CD4-positive, CD25-positive, alpha-beta regulatory T cell (primary cell): ENCODE data around the gene IFNE. TPM values are rescaled to one million over a fixed set of nuclear protein-coding genes. Genes with fewer than 3 reads are reported as not detected.

Experiments used
- ATAC-seq, 2 donors: fragments of 150-1000 bp; cut with Tn5 transposase; one replicate each; pipeline ENCODE4 v1.10.0; 2021; ENCODE audit warnings: low read depth in 2 of 2, moderate number of reproducible peaks in 2 of 2, moderate library complexity in 1 of 2
- DNase-seq, 3 donors: peaks; one replicate each; pipeline versions ENCODE4 v3.0.0 to v3.0.0-alpha.2; 2012 to 2022; ENCODE audit warnings: mixed read lengths in 1 of 3
- H3K27ac ChIP-seq: one replicate; pipeline ENCODE4 v1.7.0; 2013; ENCODE audit warnings: mild to moderate bottlenecking, low read length; ENCODE audit not compliant: insufficient read depth, poor library complexity, severe bottlenecking
- H3K27me3 ChIP-seq: one replicate; pipeline ENCODE4 v1.7.0; 2013; ENCODE audit warnings: low read length; ENCODE audit not compliant: control insufficient read depth, insufficient read depth
- H3K36me3 ChIP-seq: one replicate; pipeline ENCODE4 v1.7.0; 2013; ENCODE audit warnings: mild to moderate bottlenecking, low read length, moderate library complexity; ENCODE audit not compliant: control insufficient read depth, insufficient read depth
- H3K4me1 ChIP-seq: 2 replicates; pipeline ENCODE4 v1.7.0; 2013; ENCODE audit warnings: mild to moderate bottlenecking, low read length; ENCODE audit not compliant: insufficient read depth, control insufficient read depth, poor library complexity, severe bottlenecking
- H3K4me3 ChIP-seq: one replicate; pipeline ENCODE4 v1.7.0; 2013; ENCODE audit warnings: low read depth, mild to moderate bottlenecking, low read length, moderate library complexity
- H3K9me3 ChIP-seq, 2 experiments: 1 replicate in 1 of 2; 2 replicates in 1 of 2; pipeline ENCODE4 v1.7.0; 2013; ENCODE audit warnings: low read length in 2 of 2, mild to moderate bottlenecking in 1 of 2, moderate library complexity in 1 of 2; ENCODE audit not compliant: control insufficient read depth in 2 of 2
- H3K27ac Mint-ChIP-seq, 3 donors: one replicate each; pipeline ENCODE4 v1.8.0; 2020 to 2022; ENCODE audit warnings: mild to moderate bottlenecking in 3 of 3, mixed read lengths in 3 of 3, moderate library complexity in 2 of 3
- H3K27me3 Mint-ChIP-seq: one replicate; pipeline ENCODE4 v1.8.0; 2022; ENCODE audit warnings: mild to moderate bottlenecking, mixed read lengths
- H3K36me3 Mint-ChIP-seq: one replicate; pipeline ENCODE4 v1.8.0; 2020; ENCODE audit warnings: mixed read lengths
- H3K4me1 Mint-ChIP-seq, 4 donors: one replicate each; pipeline ENCODE4 v1.8.0; 2020 to 2022; ENCODE audit warnings: mixed read lengths in 4 of 4, mild to moderate bottlenecking in 1 of 4
- H3K4me3 Mint-ChIP-seq, 4 donors: one replicate each; pipeline ENCODE4 v1.8.0; 2020 to 2022; ENCODE audit warnings: mild to moderate bottlenecking in 4 of 4, mixed read lengths in 4 of 4, moderate library complexity in 3 of 4
- H3K9me3 Mint-ChIP-seq, 7 donors: one replicate each; pipeline ENCODE4 v1.8.0; 2020 to 2022; ENCODE audit warnings: mixed read lengths in 7 of 7, mild to moderate bottlenecking in 3 of 7, moderate library complexity in 2 of 7
- polyA plus RNA-seq, 4 donors: library from polyadenylated mRNA; unstranded; fragments of 300-500 nt; fragmentation: Illumina TruSeq; gene quantifications; one replicate each; pipeline ENCODE4 v1.2.3, GENCODE V29; 2021
- total RNA-seq: library from RNA; stranded (reverse); gene quantifications from one replicate; pipeline ENCODE4 v1.2.3, GENCODE V29; 2022

The IFNE gene
- total and polyA plus RNA-seq, 5 donors from 2014 or later, result not detected

DNA sequence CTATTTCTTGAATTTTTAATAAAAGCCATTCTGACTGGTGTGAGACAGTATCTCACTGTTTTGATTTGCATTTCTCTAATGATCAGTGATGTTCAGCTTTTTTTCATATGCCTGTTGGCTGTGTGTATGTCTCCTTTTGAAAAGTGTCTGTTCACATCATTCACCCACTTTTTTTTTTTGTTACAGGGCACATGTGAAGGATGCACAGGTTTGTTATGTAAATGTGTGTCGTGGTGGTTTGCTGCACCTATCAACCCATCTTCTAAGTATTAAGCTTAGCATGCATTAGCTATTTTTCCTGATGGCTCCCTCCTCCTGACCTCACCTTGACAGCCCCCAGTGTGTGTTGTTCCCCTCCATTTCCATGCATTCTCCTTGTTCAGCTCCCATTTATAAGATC is 39.3 kb upstream of the IFNE start:
- no peaks in the 10 kb centered on the region for H3K4me1 Mint-ChIP-seq
- peaks cover 5% of the 10 kb centered on the region for H3K27me3 Mint-ChIP-seq
- H3K4me1 ChIP-seq, result no peaks in the 10 kb centered on the region
- ATAC-seq (no peak), DNase-seq (no peak)
- H3K27ac Mint-ChIP-seq, result no peak overlapping the region
- no peaks in the 10 kb centered on the region for H3K9me3 ChIP-seq
- no peak overlapping the region for H3K27ac ChIP-seq
- H3K36me3 Mint-ChIP-seq, result no peaks in the 10 kb centered on the region
- peaks cover 1% of the 10 kb centered on the region for H3K27me3 ChIP-seq
- H3K9me3 Mint-ChIP-seq, result peaks cover 0 to 2% (median 0%) of the 10 kb centered on the region in 7 donors
- H3K4me3 Mint-ChIP-seq, result no peak overlapping the region
- no peaks in the 10 kb centered on the region for H3K36me3 ChIP-seq
- H3K4me3 ChIP-seq, result no peak overlapping the region

DNA sequence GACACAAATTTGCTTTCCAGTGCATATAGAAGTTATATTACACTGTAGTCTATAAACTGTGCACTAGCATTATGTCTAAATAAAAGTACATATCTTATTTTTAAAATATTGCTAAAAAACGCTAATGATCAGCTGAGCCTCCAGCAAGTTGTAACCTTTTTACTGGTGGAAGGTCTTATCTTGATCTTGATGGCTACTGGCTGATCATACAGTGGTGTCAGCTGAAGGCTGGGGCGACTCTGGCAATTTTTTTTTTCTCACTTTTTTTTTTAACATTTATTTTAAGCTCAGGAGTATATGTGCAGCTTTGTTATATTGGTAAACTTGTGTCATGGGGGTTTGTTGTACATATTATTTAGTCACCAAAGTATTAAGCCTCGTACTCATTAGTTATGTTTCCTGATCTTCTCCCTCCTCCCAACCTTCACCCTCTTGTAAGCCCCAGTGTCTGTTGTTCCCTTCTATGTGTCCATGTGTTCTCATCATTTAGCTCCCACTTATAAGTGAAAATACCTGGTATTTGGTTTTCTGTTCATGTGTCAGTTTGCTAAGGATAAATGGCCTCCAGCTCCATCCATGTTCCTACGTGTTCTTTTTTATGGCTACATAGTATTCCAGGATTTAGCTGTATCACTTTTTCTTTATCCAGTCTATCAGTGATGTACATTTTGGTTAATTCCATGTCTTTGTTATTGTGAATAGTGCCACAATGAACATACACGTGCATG is 38.6 kb upstream of the IFNE start:
- no peak overlapping the region for H3K27ac Mint-ChIP-seq
- H3K36me3 Mint-ChIP-seq, result no peaks in the 10 kb centered on the region
- peaks cover 0 to 2% (median 0%) of the 10 kb centered on the region in 7 donors for H3K9me3 Mint-ChIP-seq

DNA sequence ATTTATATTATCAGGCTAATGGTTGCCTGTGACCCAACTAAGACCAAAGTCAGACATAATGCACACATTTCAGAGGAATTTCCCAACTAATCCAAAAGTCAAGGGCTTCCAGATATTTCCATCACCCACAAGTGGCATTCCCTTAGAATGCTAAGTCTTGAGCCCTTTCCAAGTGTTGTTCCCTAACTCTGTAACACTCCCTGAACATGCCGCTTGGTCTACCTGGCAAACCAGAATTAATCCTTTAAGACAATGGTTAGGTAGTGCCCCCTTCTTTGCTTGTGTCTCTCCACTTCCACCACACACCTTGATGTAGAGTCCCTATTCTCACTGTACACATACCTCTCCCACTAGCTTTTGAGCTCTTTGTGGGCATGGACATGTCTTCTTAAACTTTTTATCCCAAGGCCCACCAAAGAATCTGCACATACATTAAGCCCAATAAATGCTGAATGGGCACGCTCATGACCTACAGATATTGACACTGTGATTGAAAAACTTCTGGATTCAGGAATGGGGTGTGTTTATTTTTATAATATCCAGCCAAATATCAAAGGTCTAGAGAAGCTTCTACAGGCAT is 37.8 kb upstream of the IFNE start:
- Mint-ChIP-seq H3K36me3 (no peaks in the 10 kb centered on the region), H3K4me3 (no peak overlapping the region), H3K4me1 (no peaks in the 10 kb centered on the region), H3K27ac (no peak overlapping the region), H3K27me3 (peaks cover 5% of the 10 kb centered on the region), H3K9me3 (peaks cover 0 to 2% (median 0%) of the 10 kb centered on the region in 7 donors)
- Histone ChIP-seq H3K27ac (no peak overlapping the region), H3K4me1 (no peaks in the 10 kb centered on the region), H3K27me3 (peaks cover 1% of the 10 kb centered on the region), H3K4me3 (no peak overlapping the region), H3K36me3 (no peaks in the 10 kb centered on the region), H3K9me3 (no peaks in the 10 kb centered on the region)
- ATAC-seq (no peak), DNase-seq (no peak)

More for the DNA sequence above, 38.6 kb upstream of the IFNE start:
- peaks cover 5% of the 10 kb centered on the region for H3K27me3 Mint-ChIP-seq
- Histone ChIP-seq H3K27me3 (peaks cover 1% of the 10 kb centered on the region), H3K4me3 (no peak overlapping the region), H3K4me1 (no peaks in the 10 kb centered on the region), H3K27ac (no peak overlapping the region), H3K36me3 (no peaks in the 10 kb centered on the region), H3K9me3 (no peaks in the 10 kb centered on the region)
- DNase-seq, result no peak
- H3K4me1 Mint-ChIP-seq, result no peaks in the 10 kb centered on the region
- H3K4me3 Mint-ChIP-seq, result no peak overlapping the region
- no peak for ATAC-seq

DNA sequence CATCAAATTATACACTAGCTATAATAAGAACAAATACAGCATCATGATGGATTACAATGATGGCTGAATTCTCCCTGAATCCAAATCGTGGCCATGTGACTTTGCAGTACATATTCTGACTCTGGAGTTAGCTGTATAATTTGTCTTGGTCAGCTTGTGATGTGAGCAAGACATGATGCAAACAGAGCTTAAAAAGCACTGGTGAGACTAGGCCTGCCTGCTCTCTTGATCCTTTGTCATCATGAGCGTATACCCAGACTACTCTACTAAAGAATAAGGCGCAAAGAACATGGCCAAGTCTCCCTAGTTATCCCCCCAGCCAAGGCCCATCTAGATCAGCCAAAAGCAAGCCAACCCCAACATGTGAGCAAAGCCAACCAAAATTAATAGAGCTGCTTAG is 34.7 kb upstream of the IFNE start:
- H3K9me3 Mint-ChIP-seq, result peaks cover 0 to 2% (median 0%) of the 10 kb centered on the region in 7 donors
- Histone ChIP-seq H3K9me3 (no peaks in the 10 kb centered on the region), H3K4me1 (no peaks in the 10 kb centered on the region), H3K4me3 (no peak overlapping the region), H3K36me3 (no peaks in the 10 kb centered on the region), H3K27ac (no peak overlapping the region), H3K27me3 (no peaks in the 10 kb centered on the region)
- no peak overlapping the region for H3K4me3 Mint-ChIP-seq
- H3K4me1 Mint-ChIP-seq, result no peaks in the 10 kb centered on the region
- H3K36me3 Mint-ChIP-seq, result no peaks in the 10 kb centered on the region
- DNase-seq (no peak), ATAC-seq (no peak)
- H3K27ac Mint-ChIP-seq, result no peak overlapping the region
- no peaks in the 10 kb centered on the region for H3K27me3 Mint-ChIP-seq

DNA sequence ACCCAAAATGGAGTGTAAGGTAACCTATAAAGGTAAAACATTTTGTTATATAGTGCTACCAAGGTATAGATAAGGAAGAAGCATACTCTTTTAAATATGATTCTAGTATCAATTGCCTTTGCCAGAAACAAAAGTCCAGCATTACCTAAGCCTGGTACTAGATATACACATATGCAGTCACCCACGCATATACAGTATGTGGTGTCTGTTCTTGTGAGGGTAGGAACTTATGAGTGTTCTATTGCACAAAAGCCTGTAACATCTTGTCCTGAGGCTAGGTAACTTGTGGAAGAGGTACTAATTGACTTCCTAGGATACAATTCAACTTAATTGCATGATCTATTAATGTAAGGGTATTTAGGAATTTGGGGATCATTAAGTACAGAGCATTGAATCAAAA is 31.3 kb upstream of the IFNE start:
- ATAC-seq (no peak), DNase-seq (no peak)
- H3K36me3 ChIP-seq, result no peaks in the 10 kb centered on the region
- H3K4me3 ChIP-seq, result no peak overlapping the region
- H3K36me3 Mint-ChIP-seq, result no peaks in the 10 kb centered on the region
- no peaks in the 10 kb centered on the region for H3K4me1 Mint-ChIP-seq
- no peaks in the 10 kb centered on the region for H3K27me3 ChIP-seq
- H3K27ac Mint-ChIP-seq, result no peak overlapping the region
- H3K27ac ChIP-seq, result no peak overlapping the region
- H3K9me3 ChIP-seq, result no peaks in the 10 kb centered on the region
- H3K4me3 Mint-ChIP-seq, result no peak overlapping the region
- no peaks in the 10 kb centered on the region for H3K27me3 Mint-ChIP-seq
- no peaks in the 10 kb centered on the region for H3K4me1 ChIP-seq
- H3K9me3 Mint-ChIP-seq, result no peaks in the 10 kb centered on the region

DNA sequence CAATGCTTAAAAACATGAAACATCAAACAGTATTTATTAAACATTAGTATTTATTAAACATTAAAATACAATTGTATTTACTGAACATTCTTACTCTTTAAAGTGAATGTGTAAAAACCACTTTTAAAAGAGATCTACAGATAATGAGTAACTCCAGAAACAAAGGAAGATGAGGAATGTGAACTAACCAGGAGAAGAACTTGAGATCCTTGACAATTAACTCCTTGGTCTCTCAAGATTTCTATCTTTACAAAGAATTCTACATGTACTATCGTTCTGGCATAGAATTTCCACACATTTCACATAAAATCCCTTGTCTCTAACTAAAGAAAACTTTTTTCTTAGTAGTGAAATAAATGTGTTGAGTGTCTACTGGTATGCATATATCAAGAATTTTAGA is 28.7 kb upstream of the IFNE start:
- Histone ChIP-seq H3K4me3 (no peak overlapping the region), H3K9me3 (no peaks in the 10 kb centered on the region), H3K36me3 (no peaks in the 10 kb centered on the region), H3K4me1 (peaks cover 3% of the 10 kb centered on the region), H3K27me3 (peaks cover 3% of the 10 kb centered on the region), H3K27ac (no peak overlapping the region)
- no peaks in the 10 kb centered on the region for H3K9me3 Mint-ChIP-seq
- H3K4me3 Mint-ChIP-seq, result no peak overlapping the region
- no peak for DNase-seq
- peaks cover 0 to 5% (median 3%) of the 10 kb centered on the region in 4 donors for H3K4me1 Mint-ChIP-seq
- no peaks in the 10 kb centered on the region for H3K36me3 Mint-ChIP-seq
- no peak for ATAC-seq
- H3K27ac Mint-ChIP-seq, result no peak overlapping the region
- no peaks in the 10 kb centered on the region for H3K27me3 Mint-ChIP-seq

DNA sequence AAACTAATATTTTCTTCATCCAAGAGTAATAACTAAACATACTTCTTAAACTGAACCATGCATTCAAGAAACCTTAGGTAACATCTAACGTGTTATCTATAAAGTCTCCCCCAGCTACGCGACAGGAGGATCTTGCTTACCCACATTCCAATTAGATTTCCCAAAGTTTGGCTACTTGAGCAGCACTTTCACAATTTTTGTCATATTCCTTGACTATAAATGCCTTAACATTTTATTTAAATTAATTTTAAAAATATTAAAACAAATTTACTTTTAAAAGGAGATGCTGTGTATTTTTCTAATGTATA is 25.3 kb upstream of the IFNE start:
- Histone ChIP-seq H3K4me3 (no peak overlapping the region), H3K4me1 (peaks cover 3% of the 10 kb centered on the region), H3K36me3 (no peaks in the 10 kb centered on the region), H3K27ac (no peak overlapping the region), H3K27me3 (peaks cover 8% of the 10 kb centered on the region), H3K9me3 (no peaks in the 10 kb centered on the region)
- Mint-ChIP-seq H3K27ac (no peak overlapping the region), H3K4me1 (peaks cover 0 to 6% (median 4%) of the 10 kb centered on the region in 4 donors), H3K9me3 (no peaks in the 10 kb centered on the region), H3K36me3 (no peaks in the 10 kb centered on the region), H3K27me3 (no peaks in the 10 kb centered on the region), H3K4me3 (no peak overlapping the region)
- DNase-seq (no peak), ATAC-seq (no peak)
